HG03457 (cell line): Measurements from ENCODE around the gene CDC20B.

Experiments used
- ATAC-seq: cut with Tn5 transposase; IDR thresholded peaks from one replicate; pipeline ENCODE4 v1.9.1; 2021; ENCODE audit warnings: moderate number of reproducible peaks; ENCODE audit not compliant: unreplicated experiment

The CDC20B gene

GRCh38 chr5:55172937-55173686 lies at the start of gene CDC20B:
Gene CDC20B (minus strand): TSS chr5:55173177. CDS start chr5:55173000, 177 bp downstream.
- ATAC-seq, result peak; percentile 84

GRCh38 chr5:55222092-55222984 lies 49.4 kb upstream of the CDC20B start:
- no peak for ATAC-seq

- ATAC-seq, result no peak
Measured at GRCh38 chr5:55220433-55221185, 47.6 kb upstream of the CDC20B start.

GRCh38 chr5:55219770-55220169 lies 46.8 kb upstream of the CDC20B start:
- ATAC-seq, result no peak

GRCh38 chr5:55218967-55219366 lies 46.0 kb upstream of the CDC20B start:
- no peak for ATAC-seq

GRCh38 chr5:55211184-55211874 lies 38.4 kb upstream of the CDC20B start:
- ATAC-seq, result no peak

DNA sequence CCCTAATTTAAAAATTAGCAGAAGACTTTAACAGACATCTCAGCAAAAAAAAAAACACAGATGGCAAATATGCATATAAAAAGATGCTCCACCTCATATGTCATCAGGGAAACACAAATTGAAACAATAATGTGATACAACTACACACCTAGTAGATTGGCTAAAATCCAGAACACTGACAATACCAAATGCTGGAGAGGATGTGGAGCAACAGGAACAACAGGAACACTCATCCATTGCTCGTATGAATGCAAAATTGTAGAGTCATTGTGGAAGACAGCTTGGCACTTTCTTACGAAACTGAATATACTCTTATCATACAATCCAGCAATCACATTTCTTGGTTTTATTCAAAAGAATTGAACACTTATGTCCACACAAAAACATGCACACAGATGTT lies 32.0 kb upstream of the CDC20B start:
- ATAC-seq, result no peak

DNA sequence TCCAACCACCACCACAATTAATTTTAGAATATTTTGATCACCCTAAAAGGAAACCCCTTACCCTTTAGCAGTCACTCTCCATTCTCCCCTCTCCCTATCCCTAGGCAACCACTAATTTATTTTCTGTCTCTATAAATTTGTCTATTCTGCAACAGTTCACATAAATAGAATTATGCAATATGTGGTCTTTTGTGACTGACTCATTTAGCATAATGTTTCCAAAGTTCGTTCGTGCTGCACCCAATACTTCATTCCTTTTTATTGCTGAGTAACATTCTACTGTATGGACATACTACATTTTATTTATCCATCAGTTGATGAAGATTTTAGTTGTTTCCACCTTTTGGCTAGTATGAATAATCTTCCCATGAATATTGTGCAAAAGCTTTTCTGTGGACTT lies 18.2 kb upstream of the CDC20B start:
- ATAC-seq, result no peak

DNA sequence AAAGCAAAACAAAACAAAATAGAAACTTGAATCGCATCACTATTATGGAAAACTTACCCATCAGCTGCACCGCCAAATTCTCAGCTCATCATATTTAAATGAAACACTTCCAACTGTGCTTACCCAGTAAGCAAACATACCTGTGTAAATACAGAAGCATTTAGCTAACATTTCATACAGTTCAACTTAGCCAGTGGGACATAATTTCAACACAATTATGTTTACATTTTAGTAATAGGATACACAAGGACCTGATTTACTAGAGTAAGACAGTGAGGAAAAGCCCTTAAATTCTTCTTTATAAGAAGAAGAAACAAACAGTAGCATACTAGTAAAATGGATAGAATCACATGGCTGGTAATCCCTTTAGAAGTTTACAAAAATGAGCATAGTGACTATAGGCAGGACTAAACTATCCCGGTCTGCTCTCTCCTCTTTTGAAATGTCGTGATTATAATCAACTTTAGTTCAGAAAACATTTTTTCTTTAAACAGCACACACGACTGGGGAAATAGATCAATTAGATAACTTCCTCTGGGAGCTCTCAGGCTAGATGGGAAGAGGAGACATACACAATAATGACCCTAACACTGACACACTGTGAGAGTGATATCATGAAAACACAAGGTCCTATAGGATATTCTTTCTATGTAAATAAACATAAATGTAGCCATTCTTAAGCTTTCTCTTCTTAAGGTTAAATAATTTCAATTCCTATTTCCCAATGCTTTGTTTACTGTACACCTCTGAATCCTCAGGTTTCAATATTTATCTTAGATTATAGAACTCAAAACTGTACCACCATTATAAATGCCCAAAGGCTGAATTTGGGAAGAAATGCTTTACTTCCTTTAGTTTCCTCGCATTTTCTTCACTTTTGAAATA lies 15.9 kb upstream of the CDC20B start:
- no peak for ATAC-seq

DNA sequence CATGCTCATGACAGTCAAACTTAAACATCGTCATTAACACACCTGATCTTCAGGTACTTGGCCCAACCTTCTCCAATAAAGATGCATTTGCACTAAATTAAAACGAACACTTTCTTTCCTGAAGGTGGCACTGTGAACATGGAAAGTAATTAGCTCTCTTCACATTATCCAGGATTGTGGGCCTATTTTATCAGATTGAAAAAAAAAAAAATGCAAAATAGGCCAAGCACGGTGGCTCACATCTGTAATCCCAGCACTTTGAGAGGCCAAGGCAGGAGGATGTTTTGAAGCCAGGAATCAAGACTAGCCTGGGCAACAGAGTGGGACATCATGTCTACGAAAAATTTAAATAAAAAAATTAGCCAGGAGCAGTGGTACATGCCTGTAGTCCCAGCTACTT lies 14.4 kb upstream of the CDC20B start:
- ATAC-seq, result no peak

GRCh38 chr5:55180016-55180415 lies 7.0 kb upstream of the CDC20B start:
- ATAC-seq, result no peak

DNA sequence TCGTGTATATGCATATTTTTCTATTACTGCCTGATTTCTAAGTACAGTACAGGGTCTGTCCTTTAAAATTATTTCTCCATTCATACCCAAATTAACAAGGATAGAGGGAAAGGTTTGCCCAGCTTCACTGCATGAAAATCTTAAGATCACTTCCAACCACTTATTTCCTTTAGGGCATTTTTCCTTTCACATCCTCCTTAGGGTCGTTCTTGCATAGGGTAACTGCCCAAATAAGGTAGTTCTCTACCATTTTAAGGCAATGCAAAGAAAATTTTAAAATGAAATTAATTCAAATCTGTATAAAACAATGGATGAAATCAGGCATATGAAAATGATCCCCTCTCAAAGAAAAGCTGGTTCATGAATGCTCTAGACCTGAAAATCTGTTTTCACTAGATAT lies 4.1 kb upstream of the CDC20B start:
- no peak for ATAC-seq

DNA sequence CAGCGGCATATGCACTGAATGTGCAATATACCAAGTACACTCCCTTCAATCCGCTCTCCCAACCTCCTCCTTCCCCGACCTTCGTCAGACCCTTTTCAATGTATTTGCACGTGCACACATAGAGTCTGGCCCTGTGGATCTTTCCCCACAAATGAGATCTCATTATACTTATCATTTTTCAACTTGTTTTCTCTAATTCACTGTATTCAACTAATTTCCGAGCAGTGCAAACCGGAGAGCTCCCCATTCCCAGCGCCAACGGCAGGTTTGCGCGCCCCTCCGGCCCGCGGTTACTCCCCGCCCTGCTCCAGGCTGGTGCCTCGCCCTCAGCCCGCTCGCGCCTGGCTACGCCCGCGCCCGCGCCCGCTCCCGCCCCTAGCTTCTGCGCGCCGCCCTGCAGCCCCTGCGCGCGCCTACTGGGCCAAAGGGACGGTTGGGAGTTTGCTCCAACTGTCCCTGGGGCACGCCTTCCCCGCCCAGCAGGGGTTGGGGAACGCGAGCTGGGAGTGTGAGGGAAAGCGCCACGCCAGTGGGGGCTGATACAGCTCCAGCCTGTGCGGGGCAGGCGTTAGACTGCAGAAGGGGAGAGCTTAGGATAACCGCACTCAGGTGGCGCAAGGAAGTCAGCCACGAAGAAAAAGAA lies 3.3 kb upstream of the CDC20B start:
- no peak for ATAC-seq

DNA sequence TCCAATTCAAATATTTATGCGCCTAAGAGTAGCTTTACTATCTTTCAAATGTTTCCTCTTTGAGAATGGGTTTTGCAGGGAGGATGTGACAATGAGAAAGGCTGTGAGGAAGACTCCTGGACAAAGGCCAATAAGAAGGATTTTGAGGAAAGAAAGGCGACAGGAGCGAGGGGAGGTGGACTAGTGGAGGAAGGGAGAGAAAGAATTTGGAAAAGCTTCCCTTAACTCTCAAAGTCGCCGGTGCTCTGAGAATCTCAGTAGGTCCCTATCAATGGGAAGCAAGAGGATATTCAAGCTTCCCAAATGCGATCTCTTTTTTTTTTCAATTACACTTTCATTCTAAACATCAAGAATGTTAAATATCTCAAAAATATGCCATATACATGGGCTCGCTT lies 2.8 kb upstream of the CDC20B start:
- no peak for ATAC-seq

DNA sequence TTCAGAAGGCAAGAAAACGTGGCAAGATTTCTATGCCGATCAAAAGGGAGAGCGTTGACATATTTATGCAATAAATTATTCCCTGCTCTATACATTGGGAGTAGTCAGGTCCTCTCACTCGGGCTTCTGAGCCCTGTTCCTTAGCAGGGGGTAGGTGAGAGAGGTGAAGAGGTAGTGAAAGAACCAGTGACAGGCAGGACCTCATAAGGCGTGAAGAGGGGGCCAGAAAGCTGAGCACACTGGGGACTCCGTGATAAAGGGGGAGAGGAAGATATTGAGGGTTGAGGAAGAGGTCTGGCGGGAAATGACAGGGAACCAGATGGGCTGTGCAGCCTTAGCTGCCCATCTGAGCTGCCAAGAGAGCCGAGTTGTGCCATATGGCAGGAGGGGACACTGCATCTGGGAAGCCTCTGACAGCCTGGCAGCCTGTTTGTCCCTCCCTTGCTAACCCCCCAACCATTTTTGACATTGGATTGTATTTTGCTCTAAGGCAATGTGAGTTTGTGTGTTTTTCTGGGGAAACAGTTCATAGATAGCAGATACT lies 782 bp upstream of the CDC20B start:
- ATAC-seq, result peak; percentile 3

DNA sequence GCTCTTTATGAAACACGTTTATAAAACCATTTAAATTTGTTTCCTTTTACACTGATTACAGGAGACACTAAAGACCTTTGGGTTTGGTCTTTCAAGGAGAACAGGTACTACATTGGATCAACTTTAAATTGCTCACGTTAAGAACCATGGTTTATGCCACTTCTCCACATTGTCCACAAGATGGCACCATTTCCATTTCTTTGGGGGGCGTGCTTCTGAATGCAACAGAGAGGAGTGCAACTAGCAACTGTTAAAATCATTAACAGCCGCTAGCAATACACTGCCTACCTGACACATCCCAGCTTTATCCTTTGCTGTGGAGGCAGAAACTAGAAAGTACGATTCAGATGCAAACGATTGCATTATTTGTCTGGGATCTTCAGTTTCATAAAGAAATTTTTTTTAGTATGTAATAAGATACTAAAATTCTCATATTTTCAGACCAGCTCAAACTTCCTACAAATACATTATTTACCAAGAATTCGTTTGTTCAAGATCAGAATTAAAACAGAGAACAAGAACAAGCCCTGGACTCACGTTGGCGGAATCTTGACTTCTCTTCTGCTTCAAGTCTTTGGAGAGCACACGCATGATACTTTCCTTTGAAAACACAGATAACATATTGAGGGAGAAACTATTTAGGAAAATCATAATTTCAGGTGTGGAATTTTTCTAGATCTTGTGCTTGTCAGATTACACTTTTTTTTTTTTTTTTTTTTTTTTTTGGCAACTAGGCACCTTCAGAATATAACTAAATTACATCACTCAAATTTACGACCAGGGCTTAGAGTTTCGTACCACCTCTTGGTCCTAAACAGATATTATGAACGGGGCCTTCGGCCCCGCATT lies 702 bp downstream of the CDC20B start:
- ATAC-seq, result peak; percentile 44

GRCh38 chr5:55171471-55171870 lies 1.5 kb downstream of the CDC20B start:
- no peak for ATAC-seq

- no peak for ATAC-seq
Measured at GRCh38 chr5:55162666-55163065, 10.3 kb downstream of the CDC20B start.
